Measurements from ENCODE around the gene BICRAL. TPM values are rescaled to one million over a fixed set of nuclear protein-coding genes. Genes with fewer than 3 reads are reported as not detected.
"Not testable (repeated sequence)": the region's sequence is repeated elsewhere in the genome, so short reads cannot be mapped to it uniquely, and the experiment has no call there.

The BICRAL gene
- total RNA-seq, 4 donors from 2014 or later: 19.9 to 24.5 (median 23.6) TPM

DNA sequence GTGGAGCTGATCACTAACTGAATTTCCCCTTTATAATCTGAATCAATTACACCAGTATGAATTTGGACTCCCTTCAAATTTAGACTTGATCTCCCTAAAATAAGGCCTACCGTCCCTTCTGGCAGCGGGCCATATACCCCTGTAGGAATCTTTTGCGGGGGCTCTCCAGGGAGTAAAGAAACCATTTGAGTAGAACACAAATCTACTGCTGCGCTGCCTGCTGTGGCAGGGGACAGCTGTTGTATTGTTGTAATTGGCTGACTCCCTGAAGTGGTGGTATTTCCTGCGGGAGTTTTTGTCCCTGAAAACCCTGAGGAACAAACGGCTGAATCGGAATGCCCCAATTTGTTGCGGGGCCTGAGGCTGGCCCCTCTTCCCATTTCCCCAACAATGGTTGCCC, 118.0 kb downstream of the BICRAL start:
- no peak for DNase-seq
- TF ChIP-seq POLR2A (IDR thresholded peaks at IDR 0.05): no peak
- TF ChIP-seq CTCF (IDR thresholded peaks at IDR 0.05): no peak
- 38 to 49% methylated on average over 8 of the region's 8 CpGs for WGBS, 2 donors
- H3K4me1 ChIP-seq: peaks cover 0 to 7% of the 10 kb centered on the region in 2 donors
- no peaks in the 10 kb centered on the region for H3K36me3 ChIP-seq
- no peak overlapping the region for H3K27ac ChIP-seq
- H3K9me3 ChIP-seq: no peaks in the 10 kb centered on the region
- intact Hi-C loops (cut with DNase I): loop anchor here (5.0 to 10.0 kb wide), 2 partner anchors 115 to 242 kb away; partner anchors contain the start of genes KLHDC3 and MEA1
- no peaks in the 10 kb centered on the region for H3K27me3 ChIP-seq
- no peak overlapping the region for H3K4me3 ChIP-seq (replicated peaks in 1 of 3)

GRCh38 chr6:42901538-42901957, 119.7 kb downstream of the BICRAL start:
- peak; percentile 79 to 96 (median 89) for TF ChIP-seq CTCF (IDR thresholded peaks at IDR 0.05)
- no peak for TF ChIP-seq POLR2A (IDR thresholded peaks at IDR 0.05)
- peak; percentile 89 to 91 for DNase-seq
- Histone ChIP-seq H3K4me3 (replicated peaks in 1 of 3) (no peak overlapping the region), H3K27me3 (no peaks in the 10 kb centered on the region), H3K4me1 (peaks cover 0 to 7% of the 10 kb centered on the region in 2 donors), H3K36me3 (no peaks in the 10 kb centered on the region), H3K27ac (no peak overlapping the region), H3K9me3 (no peaks in the 10 kb centered on the region)
- 5% methylated on average over 11 of the region's 11 CpGs for WGBS, 2 donors
- intact Hi-C loops (cut with DNase I): loop anchor here (5.0 to 10.0 kb wide), 2 partner anchors 113 to 241 kb away; partner anchors contain the start of genes KLHDC3 and MEA1

GRCh38 chr6:42902429-42903263, 120.8 kb downstream of the BICRAL start:
- not testable (repeated sequence) for DNase-seq; H3K9me3 ChIP-seq; H3K4me1 ChIP-seq; H3K27me3 ChIP-seq; H3K27ac ChIP-seq; H3K36me3 ChIP-seq; H3K4me3 ChIP-seq (replicated peaks in 1 of 3)
- intact Hi-C loops (cut with DNase I): loop anchor here (5.0 to 10.0 kb wide), 2 partner anchors 112 to 240 kb away; partner anchors contain the start of genes KLHDC3 and MEA1
- WGBS, 2 donors: 84 to 87% methylated on average over 19 to 22 of the region's 22 CpGs

GRCh38 chr6:42904467-42904866, 122.6 kb downstream of the BICRAL start:
- DNase-seq: no peak
- Histone ChIP-seq H3K27me3 (no peaks in the 10 kb centered on the region), H3K4me1 (peaks cover 0 to 7% of the 10 kb centered on the region in 2 donors), H3K9me3 (no peaks in the 10 kb centered on the region), H3K4me3 (replicated peaks in 1 of 3) (no peak overlapping the region), H3K36me3 (no peaks in the 10 kb centered on the region), H3K27ac (no peak overlapping the region)
- TF ChIP-seq CTCF (IDR thresholded peaks at IDR 0.05) (no peak), POLR2A (IDR thresholded peaks at IDR 0.05) (no peak)
- WGBS, 2 donors: 93 to 96% methylated on average over 10 of the region's 10 CpGs
- intact Hi-C loops (cut with DNase I): loop anchor here (5.0 to 10.0 kb wide), 2 partner anchors 110 to 238 kb away; partner anchors contain the start of genes KLHDC3 and MEA1

- no peaks in the 10 kb centered on the region for H3K36me3 ChIP-seq
- H3K4me3 ChIP-seq (replicated peaks in 1 of 3): no peak overlapping the region
- intact Hi-C loops (cut with DNase I): loop anchor here (10.0 kb wide), 1 partner anchor 107 kb away; the partner anchor contains the start of genes KLHDC3 and MEA1
- WGBS, 2 donors: 69 to 73% methylated on average over 5 of the region's 5 CpGs
- no peaks in the 10 kb centered on the region for H3K9me3 ChIP-seq
- peaks cover 0 to 7% of the 10 kb centered on the region in 2 donors for H3K4me1 ChIP-seq
- H3K27ac ChIP-seq: no peak overlapping the region
- DNase-seq: no peak
- no peak for TF ChIP-seq CTCF (IDR thresholded peaks at IDR 0.05)
- no peak for TF ChIP-seq POLR2A (IDR thresholded peaks at IDR 0.05)
- no peaks in the 10 kb centered on the region for H3K27me3 ChIP-seq
These were observed 125.5 kb downstream of the BICRAL start for GRCh38 chr6:42907336-42907735.

All from thyroid gland (tissue), 4 donors.